H9 (cell line): ENCODE measurements around the gene WEE2. TPM values are rescaled to one million over a fixed set of nuclear protein-coding genes. Genes with fewer than 3 reads are reported as not detected.
"Not testable (repeated sequence)": the region's sequence is repeated elsewhere in the genome, so short reads cannot be mapped to it uniquely, and the experiment has no call there.

Source experiments
- DNase-seq: peaks from one replicate; pipeline ENCODE4 v3.0.0-alpha.2; 2017
- H2AFZ ChIP-seq: one replicate; pipeline ENCODE4 v1.6.1; 2013; ENCODE audit warnings: mild to moderate bottlenecking, low read length, control low read depth, moderate library complexity
- H2AK5ac ChIP-seq: 2 replicates; pipeline ENCODE4 v1.6.1; 2013; ENCODE audit warnings: low read length, control low read depth, mixed read lengths; ENCODE audit not compliant: insufficient read length
- H2BK120ac ChIP-seq: one replicate; pipeline ENCODE4 v1.6.1; 2013; ENCODE audit warnings: low read depth, mild to moderate bottlenecking, low read length, control low read depth, inconsistent platforms; ENCODE audit not compliant: poor library complexity, severe bottlenecking
- H2BK12ac ChIP-seq: 2 replicates; pipeline ENCODE4 v1.6.1; 2013; ENCODE audit warnings: low read length, control low read depth, mixed read lengths, low read depth; ENCODE audit not compliant: insufficient read length
- H2BK15ac ChIP-seq: 2 replicates; pipeline ENCODE4 v1.6.1; 2013; ENCODE audit warnings: low read depth, low read length, control low read depth
- H2BK20ac ChIP-seq: one replicate; pipeline ENCODE4 v1.6.1; 2013; ENCODE audit warnings: low read depth, mild to moderate bottlenecking, low read length, control low read depth, inconsistent platforms; ENCODE audit not compliant: poor library complexity, severe bottlenecking
- H2BK5ac ChIP-seq: 2 replicates; pipeline ENCODE4 v1.6.1; 2013; ENCODE audit warnings: low read length, control low read depth, mixed read lengths; ENCODE audit not compliant: insufficient read length
- H3K14ac ChIP-seq: 2 replicates; pipeline ENCODE4 v1.6.1; 2013; ENCODE audit warnings: low read length, control low read depth; ENCODE audit not compliant: insufficient read depth
- H3K18ac ChIP-seq: 2 replicates; pipeline ENCODE4 v1.6.1; 2013; ENCODE audit warnings: low read depth, mild to moderate bottlenecking, mixed read lengths, low read length, control low read depth; ENCODE audit not compliant: insufficient read length
- H3K23ac ChIP-seq: 2 replicates; pipeline ENCODE4 v1.6.1; 2013; ENCODE audit warnings: low read length, control low read depth, mixed read lengths, low read depth; ENCODE audit not compliant: insufficient read length
- H3K23me2 ChIP-seq: 2 replicates; pipeline ENCODE4 v1.6.1; 2013; ENCODE audit warnings: low read depth, mild to moderate bottlenecking, mixed read lengths, low read length, control low read depth; ENCODE audit not compliant: insufficient read length, poor library complexity, severe bottlenecking
- H3K27ac ChIP-seq: 2 replicates; pipeline ENCODE4 v1.5.1; 2013; ENCODE audit warnings: low read length, control low read depth, mixed read lengths, low read depth; ENCODE audit not compliant: insufficient read length
- H3K27me3 ChIP-seq: 2 replicates; pipeline ENCODE4 v1.6.1; 2013; ENCODE audit warnings: low read length, control low read depth, inconsistent platforms; ENCODE audit not compliant: insufficient read depth
- H3K4ac ChIP-seq: 2 replicates; pipeline ENCODE4 v1.6.1; 2013; ENCODE audit warnings: low read depth, mild to moderate bottlenecking, control low read depth, inconsistent platforms, low read length, moderate library complexity
- H3K4me1 ChIP-seq: 2 replicates; pipeline ENCODE4 v1.6.1; 2013; ENCODE audit warnings: low read length, control low read depth, inconsistent platforms; ENCODE audit not compliant: insufficient read depth
- H3K4me2 ChIP-seq: 2 replicates; pipeline ENCODE4 v1.6.1; 2013; ENCODE audit warnings: low read length, control low read depth, mixed read lengths; ENCODE audit not compliant: insufficient read length, insufficient read depth
- H3K56ac ChIP-seq: 2 replicates; pipeline ENCODE4 v1.6.1; 2013; ENCODE audit warnings: low read depth, mild to moderate bottlenecking, mixed read lengths, low read length, control low read depth; ENCODE audit not compliant: insufficient read length
- H3K79me1 ChIP-seq: 2 replicates; pipeline ENCODE4 v1.6.1; 2013; ENCODE audit warnings: low read depth, mild to moderate bottlenecking, moderate library complexity, low read length, control low read depth, inconsistent platforms; ENCODE audit not compliant: insufficient read depth, poor library complexity, severe bottlenecking
- H3K79me2 ChIP-seq: 2 replicates; pipeline ENCODE4 v1.6.1; 2013; ENCODE audit warnings: low read length, control low read depth, inconsistent platforms; ENCODE audit not compliant: insufficient read depth
- H3K9ac ChIP-seq: 2 replicates; pipeline ENCODE4 v1.6.1; 2013; ENCODE audit warnings: low read length, control low read depth, mixed read lengths; ENCODE audit not compliant: insufficient read length; ENCODE audit errors: extremely low read depth
- H3K9me3 ChIP-seq: one replicate; pipeline ENCODE4 v1.6.1; 2013; ENCODE audit warnings: low read depth, low read length, inconsistent platforms; ENCODE audit not compliant: control insufficient read depth
- H3T11ph ChIP-seq: one replicate; pipeline ENCODE4 v1.6.1; 2013; ENCODE audit warnings: mild to moderate bottlenecking, low read length, control low read depth, inconsistent platforms
- H4K20me1 ChIP-seq: one replicate; pipeline ENCODE4 v1.6.1; 2013; ENCODE audit not compliant: control insufficient read depth, insufficient read length, insufficient read depth
- H4K5ac ChIP-seq: 2 replicates; pipeline ENCODE4 v1.6.1; 2013; ENCODE audit warnings: low read depth, mild to moderate bottlenecking, mixed read lengths, low read length, control low read depth; ENCODE audit not compliant: insufficient read length
- H4K8ac ChIP-seq: replicated peaks from 2 replicates; pipeline ENCODE4 v1.6.1; 2013; ENCODE audit warnings: low read length, control low read depth, mixed read lengths, low read depth; ENCODE audit not compliant: insufficient read length
- H4K91ac ChIP-seq: 2 replicates; pipeline ENCODE4 v1.6.1; 2013; ENCODE audit warnings: low read depth, mild to moderate bottlenecking, moderate library complexity, mixed read lengths, low read length, control low read depth; ENCODE audit not compliant: insufficient read length
- H3K27ac Mint-ChIP-seq, 3 experiments: 2 replicates in 2 of 3; 3 replicates in 1 of 3; pipeline ENCODE4 v1.8.0; 2020 to 2021; ENCODE audit warnings: mixed read lengths in 3 of 3, mild to moderate bottlenecking in 1 of 3, moderate library complexity in 1 of 3
- H3K27me3 Mint-ChIP-seq: 2 replicates; pipeline ENCODE4 v1.8.0; 2021; ENCODE audit warnings: low read depth, mild to moderate bottlenecking, moderate library complexity, mixed read lengths
- H3K36me3 Mint-ChIP-seq, 3 experiments: 2 replicates in 2 of 3; 3 replicates in 1 of 3; pipeline ENCODE4 v1.8.0; 2020 to 2021; ENCODE audit warnings: low read depth in 3 of 3, mixed read lengths in 3 of 3; ENCODE audit not compliant: insufficient read depth in 1 of 3
- H3K4me1 Mint-ChIP-seq, 2 experiments: 2 replicates each; pipeline ENCODE4 v1.8.0; 2020; ENCODE audit warnings: mixed read lengths in 2 of 2
- H3K4me3 Mint-ChIP-seq, 2 experiments: 2 replicates in 1 of 2; 3 replicates in 1 of 2; pipeline ENCODE4 v1.8.0; 2020 to 2021; ENCODE audit warnings: mild to moderate bottlenecking in 2 of 2, mixed read lengths in 2 of 2, moderate library complexity in 1 of 2
- H3K9me3 Mint-ChIP-seq, 2 experiments: 2 replicates in 1 of 2; 3 replicates in 1 of 2; pipeline ENCODE4 v1.8.0; 2020; ENCODE audit warnings: mild to moderate bottlenecking in 2 of 2, mixed read lengths in 2 of 2, moderate library complexity in 1 of 2
- CTCF ChIP-seq: fragments of 200-600 bp; sonication (generic); conservative IDR thresholded peaks from 3 replicates; pipeline ENCODE4 v1.8.0; 2021; ENCODE audit warnings: antibody characterized with exemption, mild to moderate bottlenecking
- WGBS: extraction: QIAGEN DNeasy Blood & Tissue Kit; methylation state at CpG from one replicate; pipeline ENCODE4 v1.1.7; 2013; ENCODE audit warnings: missing lambda C conversion rate, low lambda C conversion rate, mixed read lengths; ENCODE audit not compliant: insufficient read length; ENCODE audit errors: extremely low coverage; 5-methylcytosine and 5-hydroxymethylcytosine counted together
- total RNA-seq: library from RNA; stranded (reverse); gene quantifications from 2 replicates; pipeline ENCODE4 v1.2.1, GENCODE V29; 2021

Gene WEE2
- total RNA-seq, 1 experiment from 2014 or later: not detected

GRCh38 chr7:141688043-141688442 lies 20.1 kb upstream of the WEE2 start:
- H3K9me3 ChIP-seq: no peaks in the 10 kb centered on the region
- H2AK5ac ChIP-seq: no peak overlapping the region
- no peaks in the 10 kb centered on the region for H3K27me3 ChIP-seq
- peaks cover 17 to 28% of the 10 kb centered on the region in 2 experiments for H3K4me1 Mint-ChIP-seq
- no peaks in the 10 kb centered on the region for H3K23me2 ChIP-seq
- peaks cover 4 to 15% (median 14%) of the 10 kb centered on the region in 3 experiments; a peak in 6 of 7 replicates for H3K36me3 Mint-ChIP-seq
- no peak overlapping the region for H4K91ac ChIP-seq
- H2BK20ac ChIP-seq: no peak overlapping the region
- H2BK120ac ChIP-seq: no peak overlapping the region
- no peak overlapping the region for H4K5ac ChIP-seq
- H4K8ac ChIP-seq: no peak overlapping the region
- peak overlapping the region in 1 of 3 experiments; percentile 38; a peak in 1 of 7 replicates for H3K27ac Mint-ChIP-seq
- H3K4me2 ChIP-seq: no peak overlapping the region
- no peak overlapping the region for H3K4ac ChIP-seq
- H2BK5ac ChIP-seq: no peak overlapping the region
- peaks cover 2% of the 10 kb centered on the region; the same call in 1 of the 2 replicates for H3K79me2 ChIP-seq
- no peak overlapping the region for H2BK12ac ChIP-seq
- no peaks in the 10 kb centered on the region for H3K9me3 Mint-ChIP-seq
- H3K56ac ChIP-seq: no peak overlapping the region
- no peak overlapping the region for H3K18ac ChIP-seq
- no peak for DNase-seq
- H3K14ac ChIP-seq: no peak overlapping the region
- H3K27me3 Mint-ChIP-seq: no peaks in the 10 kb centered on the region
- no peak for TF ChIP-seq CTCF
- no peak overlapping the region for H2BK15ac ChIP-seq
- H2AFZ ChIP-seq: no peak overlapping the region
- H4K20me1 ChIP-seq: no peaks in the 10 kb centered on the region
- H3K23ac ChIP-seq: no peak overlapping the region
- no peak overlapping the region for H3T11ph ChIP-seq
- no peak overlapping the region for H3K9ac ChIP-seq
- H3K4me3 Mint-ChIP-seq: no peak overlapping the region
- peaks cover 6% of the 10 kb centered on the region; the same call in 1 of the 2 replicates for H3K4me1 ChIP-seq
- no peaks in the 10 kb centered on the region for H3K79me1 ChIP-seq
- H3K27ac ChIP-seq: no peak overlapping the region
- no CpG with 5 or more reads among the region's 5 CpGs for WGBS

GRCh38 chr7:141689072-141689825 lies 18.9 kb upstream of the WEE2 start:
- not testable (repeated sequence) for H3K27me3 Mint-ChIP-seq, H3K9me3 ChIP-seq, H4K91ac ChIP-seq, H3T11ph ChIP-seq, DNase-seq, H3K56ac ChIP-seq, H2BK120ac ChIP-seq, H3K27me3 ChIP-seq, H3K4me3 Mint-ChIP-seq, H2BK12ac ChIP-seq, H4K8ac ChIP-seq, H4K5ac ChIP-seq, H3K9me3 Mint-ChIP-seq, H3K27ac Mint-ChIP-seq, H3K79me2 ChIP-seq, H3K23me2 ChIP-seq, H3K23ac ChIP-seq, H3K4ac ChIP-seq, H3K14ac ChIP-seq, H3K9ac ChIP-seq, H3K4me1 ChIP-seq, H3K4me2 ChIP-seq, H4K20me1 ChIP-seq, H2BK5ac ChIP-seq, H3K79me1 ChIP-seq, H2AK5ac ChIP-seq, H2BK20ac ChIP-seq, H3K27ac ChIP-seq, H3K18ac ChIP-seq, H2BK15ac ChIP-seq, H2AFZ ChIP-seq
- no CpG with 5 or more reads among the region's 3 CpGs for WGBS
- Mint-ChIP-seq H3K4me1 (peaks cover 17 to 28% of the 10 kb centered on the region in 2 experiments), H3K36me3 (peaks cover 4 to 11% (median 11%) of the 10 kb centered on the region in 3 experiments; a peak in 6 of 7 replicates)
